H1 (cell line): Measurements from ENCODE around the gene RALGDS. TPM values are rescaled to one million over a fixed set of nuclear protein-coding genes. Genes with fewer than 3 reads are reported as not detected.

Experiments used
- CTCF ChIA-PET: fragments of 300-600 bp; sonication (Branson Sonifier 250); formaldehyde crosslinking; loops from one replicate; lab custom pipeline; 2021; ENCODE audit not compliant: partially characterized antibody; lab: Charles Lee
- POLR2A ChIA-PET: fragments of 300-600 bp; sonication (Branson Sonifier 250); formaldehyde crosslinking; loops from one replicate; lab custom pipeline; 2021; ENCODE audit warnings: inconsistent platforms; ENCODE audit not compliant: partially characterized antibody; lab: Charles Lee
- DNase-seq, 2 experiments: peaks; one replicate each; pipeline versions ENCODE4 v3.0.0 to v3.0.0-alpha.2; 2010 to 2022; ENCODE audit warnings: low spot score in 2 of 2, low read depth in 1 of 2, mixed read lengths in 1 of 2
- FAIRE-seq: peaks from 2 replicates; lab custom pipeline; 2011; peaks lifted over from hg19 to GRCh38; lab: Jason Lieb, UNC
- H2AFZ ChIP-seq: 2 replicates; pipeline ENCODE4 v1.8.1; 2012; ENCODE audit warnings: low read length, inconsistent platforms
- H2AK5ac ChIP-seq: 2 replicates; pipeline ENCODE4 v1.6.1; 2013; ENCODE audit warnings: low read depth, low read length
- H2BK120ac ChIP-seq: replicated peaks from 2 replicates; pipeline ENCODE3; 2013; ENCODE audit warnings: low read depth, low read length, inconsistent platforms
- H2BK12ac ChIP-seq: 2 replicates; pipeline ENCODE4 v1.6.1; 2013; ENCODE audit warnings: low read depth, low read length
- H2BK15ac ChIP-seq: 2 replicates; pipeline ENCODE4 v1.6.1; 2013; ENCODE audit warnings: low read length
- H2BK20ac ChIP-seq: 2 replicates; pipeline ENCODE4 v1.6.1; 2013; ENCODE audit warnings: low read length
- H2BK5ac ChIP-seq: 2 replicates; pipeline ENCODE4 v1.6.1; 2013; ENCODE audit warnings: low read depth, low read length
- H3K14ac ChIP-seq: 2 replicates; pipeline ENCODE4 v1.6.1; 2013; ENCODE audit warnings: inconsistent platforms; ENCODE audit not compliant: insufficient read length
- H3K18ac ChIP-seq: 2 replicates; pipeline ENCODE4 v1.6.1; 2013; ENCODE audit warnings: low read length; ENCODE audit errors: extremely low read depth
- H3K23ac ChIP-seq: 2 replicates; pipeline ENCODE4 v1.6.1; 2013; ENCODE audit warnings: inconsistent platforms; ENCODE audit not compliant: insufficient read length
- H3K23me2 ChIP-seq: 2 replicates; pipeline ENCODE4 v1.6.1; 2013; ENCODE audit warnings: low read depth, low read length
- H3K27ac ChIP-seq: 2 replicates; pipeline ENCODE4 v1.6.1; 2011; ENCODE audit warnings: low read depth, low read length, inconsistent platforms
- H3K27me3 ChIP-seq, 4 experiments: replicated peaks in 1 of 4; 1 replicate in 1 of 4; 2 replicates in 3 of 4; pipeline versions ENCODE4 v1.6.1 to v1.8.1; 2011 to 2013; ENCODE audit warnings: low read length in 3 of 4, mild to moderate bottlenecking in 3 of 4, inconsistent platforms in 2 of 4, mixed read lengths in 2 of 4, moderate library complexity in 1 of 4; ENCODE audit not compliant: control insufficient read depth in 3 of 4, insufficient read depth in 3 of 4; ENCODE audit errors: extremely low read depth in 1 of 4
- H3K36me3 ChIP-seq, 4 experiments: 2 replicates each; pipeline versions ENCODE4 v1.6.1 to v1.8.1; 2011 to 2013; ENCODE audit warnings: mild to moderate bottlenecking in 4 of 4, low read length in 3 of 4, moderate library complexity in 2 of 4, control low read depth in 1 of 4, inconsistent platforms in 1 of 4; ENCODE audit not compliant: insufficient read depth in 4 of 4, control insufficient read depth in 2 of 4
- H3K4ac ChIP-seq: replicated peaks from 2 replicates; pipeline ENCODE3; 2013; ENCODE audit warnings: low read length, low read depth, mixed read lengths, inconsistent platforms; ENCODE audit not compliant: insufficient read length
- H3K4me1 ChIP-seq, 4 experiments: replicated peaks in 1 of 4; 1 replicate in 1 of 4; 2 replicates in 3 of 4; pipeline versions ENCODE4 v1.6.1 to v1.8.1; 2011 to 2013; ENCODE audit warnings: low read length in 3 of 4, inconsistent platforms in 2 of 4, mixed read lengths in 1 of 4; ENCODE audit not compliant: insufficient read depth in 4 of 4, control insufficient read depth in 3 of 4
- H3K4me2 ChIP-seq, 2 experiments: 2 replicates each; pipeline versions ENCODE4 v1.6.1 to v1.8.1; 2011 to 2013; ENCODE audit warnings: low read depth in 2 of 2, low read length in 2 of 2, control low read depth in 1 of 2, inconsistent platforms in 1 of 2, mild to moderate bottlenecking in 1 of 2; ENCODE audit not compliant: insufficient read depth in 1 of 2
- H3K4me3 ChIP-seq, 4 experiments: fragments of 200-600, 300-600 bp in 1 of 4; sonication (generic), shearing (Covaris generic), sonication (Bioruptor Twin) in 1 of 4; 2 replicates each; pipeline versions ENCODE4 v1.5.1 to v1.8.1; 2011 to 2016; ENCODE audit warnings: low read length in 4 of 4, low read depth in 3 of 4, control low read depth in 2 of 4, inconsistent platforms in 2 of 4, mild to moderate bottlenecking in 2 of 4, mixed read lengths in 1 of 4, moderate library complexity in 1 of 4; ENCODE audit not compliant: insufficient read depth in 2 of 4; ENCODE audit errors: extremely low read depth in 1 of 4
- H3K56ac ChIP-seq: replicated peaks from 2 replicates; pipeline ENCODE3; 2013; ENCODE audit warnings: low read depth, mild to moderate bottlenecking, mixed read lengths, low read length, inconsistent platforms; ENCODE audit not compliant: insufficient read length
- H3K79me1 ChIP-seq: 2 replicates; pipeline ENCODE4 v1.6.1; 2013; ENCODE audit warnings: low read depth, low read length, control low read depth
- H3K79me2 ChIP-seq, 2 experiments: 2 replicates each; pipeline versions ENCODE4 v1.6.1 to v1.8.1; 2012 to 2013; ENCODE audit warnings: low read length in 2 of 2, mild to moderate bottlenecking in 2 of 2, inconsistent platforms in 1 of 2; ENCODE audit not compliant: insufficient read depth in 2 of 2, control insufficient read depth in 1 of 2
- H3K9ac ChIP-seq, 4 experiments: replicated peaks in 1 of 4; 1 replicate in 1 of 4; 2 replicates in 3 of 4; pipeline versions ENCODE4 v1.6.1 to v1.8.1; 2011 to 2013; ENCODE audit warnings: low read depth in 3 of 4, low read length in 3 of 4, control low read depth in 2 of 4, mild to moderate bottlenecking in 2 of 4, moderate library complexity in 2 of 4, inconsistent platforms in 1 of 4; ENCODE audit errors: extremely low read depth in 1 of 4
- H3K9me3 ChIP-seq, 2 experiments: 2 replicates each; pipeline versions ENCODE4 v1.6.1 to v1.8.1; 2012 to 2013; ENCODE audit warnings: mild to moderate bottlenecking in 2 of 2, moderate library complexity in 2 of 2, control low read depth in 1 of 2, inconsistent platforms in 1 of 2, low read depth in 1 of 2, low read length in 1 of 2, mixed read lengths in 1 of 2; ENCODE audit not compliant: insufficient read depth in 2 of 2
- H4K20me1 ChIP-seq, 2 experiments: replicated peaks in 1 of 2; 2 replicates each; pipeline versions ENCODE3 to v1.8.1; 2011 to 2013; ENCODE audit warnings: inconsistent platforms in 2 of 2, low read length in 2 of 2, mild to moderate bottlenecking in 1 of 2; ENCODE audit not compliant: insufficient read depth in 2 of 2, control insufficient read depth in 1 of 2
- H4K5ac ChIP-seq: 2 replicates; pipeline ENCODE4 v1.6.1; 2013; ENCODE audit warnings: low read length, low read depth, mixed read lengths, inconsistent platforms; ENCODE audit not compliant: insufficient read length
- H4K8ac ChIP-seq: 2 replicates; pipeline ENCODE4 v1.8.0; 2013; ENCODE audit warnings: mild to moderate bottlenecking, moderate library complexity, low read length, inconsistent platforms; ENCODE audit not compliant: insufficient read depth; ENCODE audit errors: extremely low read depth
- H4K91ac ChIP-seq: replicated peaks from 2 replicates; pipeline ENCODE3; 2013; ENCODE audit warnings: low read length, mixed read lengths, inconsistent platforms; ENCODE audit not compliant: insufficient read length
- CBX5 ChIP-seq: fragments of 300-800, 300-1000 bp; sonication (generic); IDR thresholded peaks from 2 replicates; pipeline ENCODE4 v1.7.1; 2016; ENCODE audit warnings: antibody characterized with exemption, low read length, low read depth
- CHD2 ChIP-seq: IDR thresholded peaks from 2 replicates; pipeline ENCODE4 v1.6.1; 2012; ENCODE audit warnings: low read length, improper control_type of control experiment
- JUN ChIP-seq: IDR thresholded peaks from 2 replicates; pipeline ENCODE4 v1.6.1; 2011; ENCODE audit warnings: low read depth, mild to moderate bottlenecking, improper control_type of control experiment, low read length
- JUND ChIP-seq: IDR thresholded peaks from 2 replicates; pipeline ENCODE4 v1.6.1; 2011; ENCODE audit warnings: mild to moderate bottlenecking, improper control_type of control experiment, low read length
- POU5F1 ChIP-seq: IDR thresholded peaks from 2 replicates; pipeline ENCODE4 v1.6.1; 2011; ENCODE audit warnings: low read depth, mild to moderate bottlenecking, low read length, moderate library complexity
- SIRT6 ChIP-seq: IDR thresholded peaks from one replicate; pipeline ENCODE4 v1.7.1; 2012; ENCODE audit warnings: low read length, inconsistent platforms
- SP1 ChIP-seq: IDR thresholded peaks from 2 replicates; pipeline ENCODE4 v1.6.1; 2011; ENCODE audit warnings: low read depth, low read length
- SUZ12 ChIP-seq: fragments of 200-600 bp; sonication (generic); IDR thresholded peaks from 2 replicates; pipeline ENCODE4 v1.6.1; 2012; ENCODE audit warnings: mild to moderate bottlenecking, inconsistent platforms, low read length, moderate library complexity, mixed read lengths
- USF2 ChIP-seq: IDR thresholded peaks from 2 replicates; pipeline ENCODE4 v1.6.1; 2011; ENCODE audit warnings: low read length, improper control_type of control experiment
- WGBS, 2 experiments: shearing (Covaris generic) in 1 of 2; methylation state at CpG; one replicate each; pipeline versions ENCODE4 v1.1.6 to v1.1.7; 2013 to 2015; ENCODE audit warnings: low lambda C conversion rate in 2 of 2, mixed read lengths in 2 of 2, inconsistent platforms in 1 of 2, low coverage in 1 of 2, missing lambda C conversion rate in 1 of 2; ENCODE audit not compliant: insufficient replicate concordance in 2 of 2, insufficient coverage in 1 of 2, insufficient read length in 1 of 2; ENCODE audit errors: extremely low coverage in 1 of 2, missing lambda C conversion rate in 1 of 2; 5-methylcytosine and 5-hydroxymethylcytosine counted together
- polyA plus RNA-seq, 7 experiments: library from polyadenylated mRNA; depleted of rRNA in 3 of 7; stranded (reverse) in 5 of 7; unstranded in 2 of 7; fragments of >200 nt in 5 of 7; fragments of 200-250 nt in 2 of 7; gene quantifications; 1 replicate in 5 of 7; 2 replicates in 1 of 7; 4 replicates in 1 of 7; pipeline versions ENCODE4 v1.2.1 to v1.2.3, GENCODE V29; 2011 to 2013; ENCODE audit warnings: missing spikeins in 2 of 7, mixed read lengths in 2 of 7
- total RNA-seq: library from RNA; stranded (reverse); fragmentation: NEBNext Ultra II Directional; extraction: Animal tissue kit (Norgen Biotek cat#: 25700); gene quantifications from 2 replicates; pipeline ENCODE4 v1.2.1, GENCODE V29; 2021

The RALGDS gene
- total and polyA plus RNA-seq, 2 of the 8 experiments (the other 6 are each of a cell fraction or from before 2014, with no cell fraction given) = 14.5 to 25.5 TPM

GRCh38 chr9:133149130-133150015 lies 28.3 kb upstream of the RALGDS start:
- peaks cover 0 to 11% (median 0%) of the 10 kb centered on the region in 4 experiments; a peak in 2 of 7 replicates for H3K27me3 ChIP-seq
- H4K8ac ChIP-seq = peak overlapping the region; percentile 73; the same call in 1 of the 2 replicates
- no peak overlapping the region for H2AK5ac ChIP-seq
- H2BK120ac ChIP-seq = no peak overlapping the region
- H2BK15ac ChIP-seq = peak overlapping the region; percentile 46; the same call in 1 of the 2 replicates
- H4K5ac ChIP-seq = peak overlapping the region; percentile 77
- CTCF ChIA-PET = interaction anchor here (0.6 to 11.7 kb wide), 3 partner anchors 39 to 101 kb away, joined by 3 to 337 read pairs (median 3); no protein-coding TSS in a partner anchor
- no peak overlapping the region for H2BK5ac ChIP-seq
- H3K9me3 ChIP-seq = no peaks in the 10 kb centered on the region
- WGBS, 2 experiments = 6% methylated on average over 49 of the region's 95 CpGs; no CpG with 5 or more reads in 1 of the 2 experiments
- peaks cover 0 to 15% (median 11%) of the 10 kb centered on the region in 4 experiments; a peak in 5 of 7 replicates for H3K4me1 ChIP-seq
- H3K36me3 ChIP-seq = no peaks in the 10 kb centered on the region
- no peak overlapping the region for H2BK12ac ChIP-seq
- POLR2A ChIA-PET = interaction anchor here (0.9 to 3.7 kb wide), 6 partner anchors 9 to 198 kb away, joined by 3 to 13 read pairs (median 6); partner anchors contain the start of genes MED22 and RPL7A
- peaks cover 10 to 23% of the 10 kb centered on the region in 2 experiments for H4K20me1 ChIP-seq
- peak overlapping the region; percentile 73 to 82 (median 76) for H3K4me3 ChIP-seq
- peak overlapping the region; percentile 96 for H3K4ac ChIP-seq
- H3K18ac ChIP-seq = peak overlapping the region; percentile 78
- H3K79me1 ChIP-seq = no peaks in the 10 kb centered on the region
- DNase-seq = peak; percentile 73 to 90
- peak overlapping the region; percentile 9 to 95 (median 85); a peak in 6 of 7 replicates for H3K9ac ChIP-seq
- H3K14ac ChIP-seq = no peak overlapping the region
- no peak overlapping the region; the same call in 1 of the 2 replicates for H3K27ac ChIP-seq
- peak overlapping the region; percentile 85 to 92 for H3K4me2 ChIP-seq
- peak overlapping the region; percentile 91 for H4K91ac ChIP-seq
- H2BK20ac ChIP-seq = no peak overlapping the region
- H3K23ac ChIP-seq = no peak overlapping the region
- H2AFZ ChIP-seq = peak overlapping the region; percentile 82; the same call in 1 of the 2 replicates
- FAIRE-seq = no peak
- no peaks in the 10 kb centered on the region for H3K79me2 ChIP-seq
- H3K23me2 ChIP-seq = peaks cover 12% of the 10 kb centered on the region
- no peak overlapping the region for H3K56ac ChIP-seq
- TF ChIP-seq CHD2 (no peak), JUND (no peak), SUZ12 (no peak; the same call in 1 of the 2 replicates), USF2 (peak; percentile 69), SIRT6 (no peak), POU5F1 (no peak), JUN (no peak), SP1 (0 out of 2 replicates have a peak, but pooled peaks have one; percentile 20), CBX5 (no peak)
